Neural cell (in vitro differentiated cells): Measurements from ENCODE around the gene ASPM. TPM values are rescaled to one million over a fixed set of nuclear protein-coding genes. Genes with fewer than 3 reads are reported as not detected.

Source experiments
- H2AFZ ChIP-seq: fragments of 200-600, 300-800 bp; sonication (generic), shearing (Covaris generic); 2 replicates; pipeline ENCODE4 v1.6.0; 2014; ENCODE audit warnings: low read depth, mild to moderate bottlenecking, antibody characterized with exemption, low read length, moderate library complexity
- H3F3A ChIP-seq: fragments of 200-600 bp; shearing (Covaris generic); 2 replicates; pipeline ENCODE4 v1.6.1; 2016; ENCODE audit warnings: mild to moderate bottlenecking, moderate library complexity, mixed read lengths, antibody characterized with exemption, low read length; ENCODE audit not compliant: insufficient read depth, poor library complexity, severe bottlenecking
- H3K27ac ChIP-seq: fragments of 200-600, 300-800 bp; sonication (generic), shearing (Covaris generic); 2 replicates; pipeline ENCODE4 v1.5.1; 2014; ENCODE audit warnings: mild to moderate bottlenecking, low read length, moderate library complexity
- H3K27me3 ChIP-seq: fragments of 300-800, 200-600 bp; sonication (generic), shearing (Covaris generic); 2 replicates; pipeline ENCODE4 v1.6.0; 2014; ENCODE audit warnings: mild to moderate bottlenecking, low read depth, low read length, moderate library complexity; ENCODE audit not compliant: insufficient read depth
- H3K36me3 ChIP-seq: fragments of 300-800, 200-600 bp; sonication (generic), shearing (Covaris generic); 2 replicates; pipeline ENCODE4 v1.5.1; 2014; ENCODE audit warnings: mild to moderate bottlenecking, antibody characterized with exemption, low read length, moderate library complexity; ENCODE audit not compliant: insufficient read depth
- H3K4me2 ChIP-seq: fragments of 300-800, 200-600 bp; sonication (generic), shearing (Covaris generic); 2 replicates; pipeline ENCODE4 v1.6.0; 2014; ENCODE audit warnings: mild to moderate bottlenecking, low read length
- H3K4me3 ChIP-seq: fragments of 300-800, 200-600 bp; sonication (generic), shearing (Covaris generic); 2 replicates; pipeline ENCODE4 v1.5.1; 2014; ENCODE audit warnings: mild to moderate bottlenecking, low read length, moderate library complexity
- H3K79me2 ChIP-seq: fragments of 200-600 bp; shearing (Covaris generic); replicated peaks from 2 replicates; pipeline ENCODE4 v1.6.0; 2014; ENCODE audit warnings: mild to moderate bottlenecking, low read length, moderate library complexity; ENCODE audit not compliant: insufficient read depth
- H3K9ac ChIP-seq: fragments of 300-800, 200-600 bp; sonication (generic), shearing (Covaris generic); 2 replicates; pipeline ENCODE4 v1.6.1; 2016; ENCODE audit warnings: mild to moderate bottlenecking, low read length, mixed read lengths
- H3K9me2 ChIP-seq: fragments of 200-600 bp; shearing (Covaris generic); 2 replicates; pipeline ENCODE4 v1.6.1; 2016; ENCODE audit warnings: mild to moderate bottlenecking, low read length, mixed read lengths; ENCODE audit not compliant: insufficient read depth
- H3K9me3 ChIP-seq: fragments of 200-600, 300-800 bp; sonication (generic), shearing (Covaris generic); 2 replicates; pipeline ENCODE4 v1.6.1; 2016; ENCODE audit warnings: mild to moderate bottlenecking, mixed run types, low read length, moderate library complexity, mixed read lengths
- H4K20me1 ChIP-seq: fragments of 200-600 bp; shearing (Covaris generic); 2 replicates; pipeline ENCODE4 v1.6.1; 2016; ENCODE audit warnings: mild to moderate bottlenecking, mixed run types; ENCODE audit not compliant: insufficient read depth
- EP300 ChIP-seq: fragments of 450-650 bp; conservative IDR thresholded peaks from 2 replicates; pipeline ENCODE4 v1.6.1; 2014; ENCODE audit warnings: antibody characterized with exemption, mild to moderate bottlenecking, moderate library complexity; ENCODE audit not compliant: poor library complexity, severe bottlenecking
- EZH2 ChIP-seq: fragments of 200-600, 300-800 bp; shearing (Covaris generic), sonication (generic); IDR thresholded peaks from 2 replicates; pipeline ENCODE4 v1.6.1; 2014; ENCODE audit warnings: antibody characterized with exemption, low read length, borderline replicate concordance, mild to moderate bottlenecking; ENCODE audit not compliant: insufficient read depth, poor library complexity, severe bottlenecking
- MXI1 ChIP-seq: fragments of 450-650 bp; conservative IDR thresholded peaks from 2 replicates; pipeline ENCODE4 v1.6.1; 2014; ENCODE audit warnings: antibody characterized with exemption, mild to moderate bottlenecking; ENCODE audit not compliant: poor library complexity, severe bottlenecking
- POLR2AphosphoS5 ChIP-seq: IDR thresholded peaks from 2 replicates; pipeline ENCODE4 v1.6.1; 2012
- RAD21 ChIP-seq: fragments of 450-650 bp; conservative IDR thresholded peaks from 2 replicates; pipeline ENCODE4 v1.6.1; 2014; ENCODE audit warnings: antibody characterized with exemption, mild to moderate bottlenecking, moderate library complexity
- SMC3 ChIP-seq: fragments of 450-650 bp; conservative IDR thresholded peaks from 2 replicates; pipeline ENCODE4 v1.6.1; 2014; ENCODE audit warnings: antibody characterized with exemption, mild to moderate bottlenecking, moderate library complexity; ENCODE audit not compliant: poor library complexity
- TAF1 ChIP-seq: IDR thresholded peaks from 2 replicates; pipeline ENCODE4 v1.6.1; 2012; ENCODE audit warnings: low read depth
- polyA plus RNA-seq: library from polyadenylated mRNA; depleted of rRNA; stranded (reverse); fragments of >200 nt; gene quantifications from 2 replicates; pipeline ENCODE4 v1.2.3, GENCODE V29; 2014
- TF ChIP-seq, protein P1 (sequence below): fragments of 450-650 bp; IDR thresholded peaks from 2 replicates; pipeline ENCODE4 v1.5.1; 2014; ENCODE audit warnings: antibody characterized with exemption, mild to moderate bottlenecking, moderate library complexity; ENCODE audit not compliant: poor library complexity, severe bottlenecking
- TF ChIP-seq, protein P2 (sequence below): IDR thresholded peaks from 2 replicates; pipeline ENCODE4 v1.6.1; 2012; ENCODE audit warnings: borderline replicate concordance

ASPM gene
- polyA plus RNA-seq, 1 donor from 2014 or later: 0.87 TPM

GRCh38 chr1:197149340-197149739, 2.9 kb upstream of the ASPM start:
- Histone ChIP-seq H3K9ac (no peak overlapping the region), H3K4me3 (no peak overlapping the region), H4K20me1 (no peaks in the 10 kb centered on the region), H2AFZ (no peak overlapping the region), H3F3A (no peaks in the 10 kb centered on the region), H3K9me2 (no peaks in the 10 kb centered on the region), H3K36me3 (no peaks in the 10 kb centered on the region), H3K27ac (no peak overlapping the region), H3K9me3 (no peaks in the 10 kb centered on the region), H3K4me2 (no peak overlapping the region), H3K79me2 (peaks cover 13% of the 10 kb centered on the region), H3K27me3 (no peaks in the 10 kb centered on the region)
- TF ChIP-seq TAF1 (no peak), MXI1 (no peak), POLR2AphosphoS5 (no peak), RAD21 (no peak), SMC3 (no peak), EZH2 (no peak), EP300 (no peak)
- TF ChIP-seq, protein P1, sequence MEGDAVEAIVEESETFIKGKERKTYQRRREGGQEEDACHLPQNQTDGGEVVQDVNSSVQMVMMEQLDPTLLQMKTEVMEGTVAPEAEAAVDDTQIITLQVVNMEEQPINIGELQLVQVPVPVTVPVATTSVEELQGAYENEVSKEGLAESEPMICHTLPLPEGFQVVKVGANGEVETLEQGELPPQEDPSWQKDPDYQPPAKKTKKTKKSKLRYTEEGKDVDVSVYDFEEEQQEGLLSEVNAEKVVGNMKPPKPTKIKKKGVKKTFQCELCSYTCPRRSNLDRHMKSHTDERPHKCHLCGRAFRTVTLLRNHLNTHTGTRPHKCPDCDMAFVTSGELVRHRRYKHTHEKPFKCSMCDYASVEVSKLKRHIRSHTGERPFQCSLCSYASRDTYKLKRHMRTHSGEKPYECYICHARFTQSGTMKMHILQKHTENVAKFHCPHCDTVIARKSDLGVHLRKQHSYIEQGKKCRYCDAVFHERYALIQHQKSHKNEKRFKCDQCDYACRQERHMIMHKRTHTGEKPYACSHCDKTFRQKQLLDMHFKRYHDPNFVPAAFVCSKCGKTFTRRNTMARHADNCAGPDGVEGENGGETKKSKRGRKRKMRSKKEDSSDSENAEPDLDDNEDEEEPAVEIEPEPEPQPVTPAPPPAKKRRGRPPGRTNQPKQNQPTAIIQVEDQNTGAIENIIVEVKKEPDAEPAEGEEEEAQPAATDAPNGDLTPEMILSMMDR: no peak

- no peaks in the 10 kb centered on the region for H3K9me2 ChIP-seq
- TF ChIP-seq MXI1 (no peak), POLR2AphosphoS5 (no peak), SMC3 (no peak), EP300 (no peak), RAD21 (no peak), EZH2 (no peak), TAF1 (no peak)
- TF ChIP-seq, protein P1: no peak
- TF ChIP-seq, protein P2, sequence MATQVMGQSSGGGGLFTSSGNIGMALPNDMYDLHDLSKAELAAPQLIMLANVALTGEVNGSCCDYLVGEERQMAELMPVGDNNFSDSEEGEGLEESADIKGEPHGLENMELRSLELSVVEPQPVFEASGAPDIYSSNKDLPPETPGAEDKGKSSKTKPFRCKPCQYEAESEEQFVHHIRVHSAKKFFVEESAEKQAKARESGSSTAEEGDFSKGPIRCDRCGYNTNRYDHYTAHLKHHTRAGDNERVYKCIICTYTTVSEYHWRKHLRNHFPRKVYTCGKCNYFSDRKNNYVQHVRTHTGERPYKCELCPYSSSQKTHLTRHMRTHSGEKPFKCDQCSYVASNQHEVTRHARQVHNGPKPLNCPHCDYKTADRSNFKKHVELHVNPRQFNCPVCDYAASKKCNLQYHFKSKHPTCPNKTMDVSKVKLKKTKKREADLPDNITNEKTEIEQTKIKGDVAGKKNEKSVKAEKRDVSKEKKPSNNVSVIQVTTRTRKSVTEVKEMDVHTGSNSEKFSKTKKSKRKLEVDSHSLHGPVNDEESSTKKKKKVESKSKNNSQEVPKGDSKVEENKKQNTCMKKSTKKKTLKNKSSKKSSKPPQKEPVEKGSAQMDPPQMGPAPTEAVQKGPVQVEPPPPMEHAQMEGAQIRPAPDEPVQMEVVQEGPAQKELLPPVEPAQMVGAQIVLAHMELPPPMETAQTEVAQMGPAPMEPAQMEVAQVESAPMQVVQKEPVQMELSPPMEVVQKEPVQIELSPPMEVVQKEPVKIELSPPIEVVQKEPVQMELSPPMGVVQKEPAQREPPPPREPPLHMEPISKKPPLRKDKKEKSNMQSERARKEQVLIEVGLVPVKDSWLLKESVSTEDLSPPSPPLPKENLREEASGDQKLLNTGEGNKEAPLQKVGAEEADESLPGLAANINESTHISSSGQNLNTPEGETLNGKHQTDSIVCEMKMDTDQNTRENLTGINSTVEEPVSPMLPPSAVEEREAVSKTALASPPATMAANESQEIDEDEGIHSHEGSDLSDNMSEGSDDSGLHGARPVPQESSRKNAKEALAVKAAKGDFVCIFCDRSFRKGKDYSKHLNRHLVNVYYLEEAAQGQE: no peak
- no peak overlapping the region for H3K9ac ChIP-seq
- no peaks in the 10 kb centered on the region for H3F3A ChIP-seq
- H3K9me3 ChIP-seq: no peaks in the 10 kb centered on the region
- no peaks in the 10 kb centered on the region for H4K20me1 ChIP-seq
- peak overlapping the region; percentile 81 for H3K4me2 ChIP-seq
- H2AFZ ChIP-seq: no peak overlapping the region
- peaks cover 19% of the 10 kb centered on the region for H3K79me2 ChIP-seq
- peak overlapping the region; percentile 87 for H3K4me3 ChIP-seq
- H3K27me3 ChIP-seq: no peaks in the 10 kb centered on the region
- no peak overlapping the region for H3K27ac ChIP-seq
- no peaks in the 10 kb centered on the region for H3K36me3 ChIP-seq
Measured at GRCh38 chr1:197145446-197146024, 934 bp downstream of the ASPM start.
